Measurements from ENCODE around the gene SLC2A4.

The SLC2A4 gene

GRCh38 chr17:7307686-7308624 lies 26.4 kb downstream of the SLC2A4 start:
- DNase-seq, result peak; percentile 83

GRCh38 chr17:7308625-7309433 lies 27.3 kb downstream of the SLC2A4 start:
- peak; percentile 92 for DNase-seq

- no peak for DNase-seq
Observed at GRCh38 chr17:7309628-7310027, 28.1 kb downstream of the SLC2A4 start.

- DNase-seq, result no peak
Observed at GRCh38 chr17:7311110-7311705, 29.7 kb downstream of the SLC2A4 start.

- no peak for DNase-seq
Observed at GRCh38 chr17:7312432-7313087, 31.0 kb downstream of the SLC2A4 start.

GRCh38 chr17:7313088-7313889 lies 31.8 kb downstream of the SLC2A4 start:
- DNase-seq, result peak; percentile 79

GRCh38 chr17:7313890-7314718 lies 32.6 kb downstream of the SLC2A4 start:
- DNase-seq, result peak; percentile 71

- peak; percentile 97 for DNase-seq
Observed at GRCh38 chr17:7314719-7315569, 33.4 kb downstream of the SLC2A4 start, which contains the start of gene GPS2. GPS2 (minus strand) TSS chr17:7315360; CDS start chr17:7315052, 308 bp downstream.

- no peak for DNase-seq
Observed at GRCh38 chr17:7315570-7316235, 34.2 kb downstream of the SLC2A4 start.

GRCh38 chr17:7317161-7317803 lies 35.8 kb downstream of the SLC2A4 start:
- DNase-seq, result no peak

GRCh38 chr17:7318121-7318860 lies 36.8 kb downstream of the SLC2A4 start:
- DNase-seq, result no peak

GRCh38 chr17:7321466-7321865 lies 39.9 kb downstream of the SLC2A4 start:
- DNase-seq, result no peak

- DNase-seq, result no peak
Observed at GRCh38 chr17:7322520-7323194, 41.1 kb downstream of the SLC2A4 start.

GRCh38 chr17:7323731-7324437 lies 42.4 kb downstream of the SLC2A4 start:
- peak; percentile 88 for DNase-seq

- DNase-seq, result no peak
Observed at GRCh38 chr17:7324438-7324779, 42.9 kb downstream of the SLC2A4 start.

- DNase-seq, result no peak
Observed at GRCh38 chr17:7325031-7325528, 43.6 kb downstream of the SLC2A4 start.

GRCh38 chr17:7326186-7326585 lies 44.7 kb downstream of the SLC2A4 start:
- DNase-seq, result no peak
